Osteoblast (primary cell): ENCODE measurements around the gene INTS7. TPM values are rescaled to one million over a fixed set of nuclear protein-coding genes. Genes with fewer than 3 reads are reported as not detected.
"Not testable (repeated sequence)": the region's sequence is repeated elsewhere in the genome, so short reads cannot be mapped to it uniquely, and the experiment has no call there.

Experiments
- DNase-seq: peaks from one replicate; pipeline ENCODE4 v3.0.0; 2011; ENCODE audit warnings: low spot score, mixed read lengths; ENCODE audit not compliant: insufficient read length; ENCODE audit errors: missing footprints
- H2AFZ ChIP-seq: 2 replicates; pipeline ENCODE4 v1.6.0; 2011; ENCODE audit warnings: mild to moderate bottlenecking, low read length
- H3K27ac ChIP-seq: 2 replicates; pipeline ENCODE4 v1.5.1; 2011; ENCODE audit warnings: mild to moderate bottlenecking, low read depth, low read length, moderate library complexity
- H3K27me3 ChIP-seq: 2 replicates; pipeline ENCODE4 v1.6.0; 2012; ENCODE audit warnings: mild to moderate bottlenecking, control low read depth, inconsistent platforms, low read length, moderate library complexity; ENCODE audit not compliant: insufficient read depth
- H3K36me3 ChIP-seq: 2 replicates; pipeline ENCODE4 v1.5.1; 2011; ENCODE audit warnings: mild to moderate bottlenecking, low read length, control low read depth, moderate library complexity; ENCODE audit not compliant: insufficient read depth
- H3K4me1 ChIP-seq: 2 replicates; pipeline ENCODE4 v1.5.1; 2011; ENCODE audit warnings: mild to moderate bottlenecking, low read length, control low read depth, moderate library complexity; ENCODE audit not compliant: insufficient read depth
- H3K4me2 ChIP-seq: 2 replicates; pipeline ENCODE4 v1.6.0; 2011; ENCODE audit warnings: mild to moderate bottlenecking, low read length; ENCODE audit not compliant: insufficient read depth
- H3K4me3 ChIP-seq: fragments of 200-600 bp; sonication (generic); 3 replicates; pipeline ENCODE4 v1.5.1; 2012; ENCODE audit warnings: mild to moderate bottlenecking, low read length, inconsistent platforms; ENCODE audit not compliant: insufficient read depth
- H3K79me2 ChIP-seq: 2 replicates; pipeline ENCODE4 v1.6.0; 2012; ENCODE audit warnings: mild to moderate bottlenecking, low read length, control low read depth, inconsistent platforms; ENCODE audit not compliant: insufficient read depth
- H3K9me3 ChIP-seq: 2 replicates; pipeline ENCODE4 v1.5.1; 2011; ENCODE audit warnings: low read depth, low read length, control low read depth
- H4K20me1 ChIP-seq: 2 replicates; pipeline ENCODE4 v1.6.0; 2012; ENCODE audit warnings: mild to moderate bottlenecking, low read length, control low read depth; ENCODE audit not compliant: insufficient read depth
- total RNA-seq: library from RNA; depleted of rRNA; stranded (reverse); fragments of >200 nt; gene quantifications from 2 replicates; pipeline ENCODE4 v1.2.3, GENCODE V29; 2012
- TF ChIP-seq, protein P1 (sequence below): IDR thresholded peaks from 2 replicates; pipeline ENCODE4 v1.5.1; 2011; ENCODE audit warnings: mild to moderate bottlenecking, low read depth, low read length, moderate library complexity; ENCODE audit errors: extremely low read depth

The INTS7 gene
- total RNA-seq, 1 donor: 20.3 TPM

DNA sequence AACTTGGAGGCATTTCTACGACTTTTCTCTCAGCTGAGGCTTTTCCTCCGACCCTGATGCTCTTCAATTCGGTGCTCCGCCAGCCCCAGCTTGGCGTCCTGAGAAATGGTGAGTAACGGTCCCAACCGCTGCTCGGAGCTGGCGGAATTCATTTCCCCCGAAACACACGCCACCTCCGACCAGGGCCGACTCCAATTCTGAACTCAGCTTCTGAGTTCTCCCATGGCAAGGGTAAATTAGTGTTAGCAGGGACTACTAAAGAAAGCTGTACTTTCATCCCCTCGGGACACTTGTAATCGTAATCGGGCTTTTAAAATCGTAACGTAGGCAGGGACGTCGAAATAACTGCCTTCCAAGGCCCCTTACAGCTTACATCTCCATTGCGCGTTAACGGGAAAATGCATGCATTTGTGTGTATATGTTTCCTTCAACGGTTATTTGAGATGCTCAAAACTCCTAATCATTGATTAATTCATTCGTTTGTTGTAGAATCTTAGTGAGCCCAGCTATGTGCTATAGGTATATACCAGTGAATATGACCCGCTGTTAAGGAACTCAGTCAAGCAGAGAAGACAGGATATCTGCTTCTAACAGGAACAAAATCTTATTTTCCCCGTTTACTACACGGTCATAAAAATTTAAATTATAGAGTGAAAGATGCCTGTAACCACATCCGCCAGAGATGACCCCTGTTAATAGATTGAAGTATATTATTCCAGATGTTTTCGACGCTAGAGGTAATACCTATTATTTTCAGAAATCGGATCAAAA lies 663 bp upstream of the INTS7 start:
- peak overlapping the region; percentile 77 for H3K27ac ChIP-seq
- H2AFZ ChIP-seq: peak overlapping the region; percentile 98
- no peaks in the 10 kb centered on the region for H4K20me1 ChIP-seq
- peaks cover 75% of the 10 kb centered on the region for H3K79me2 ChIP-seq
- H3K27me3 ChIP-seq: no peaks in the 10 kb centered on the region
- TF ChIP-seq, protein P1, sequence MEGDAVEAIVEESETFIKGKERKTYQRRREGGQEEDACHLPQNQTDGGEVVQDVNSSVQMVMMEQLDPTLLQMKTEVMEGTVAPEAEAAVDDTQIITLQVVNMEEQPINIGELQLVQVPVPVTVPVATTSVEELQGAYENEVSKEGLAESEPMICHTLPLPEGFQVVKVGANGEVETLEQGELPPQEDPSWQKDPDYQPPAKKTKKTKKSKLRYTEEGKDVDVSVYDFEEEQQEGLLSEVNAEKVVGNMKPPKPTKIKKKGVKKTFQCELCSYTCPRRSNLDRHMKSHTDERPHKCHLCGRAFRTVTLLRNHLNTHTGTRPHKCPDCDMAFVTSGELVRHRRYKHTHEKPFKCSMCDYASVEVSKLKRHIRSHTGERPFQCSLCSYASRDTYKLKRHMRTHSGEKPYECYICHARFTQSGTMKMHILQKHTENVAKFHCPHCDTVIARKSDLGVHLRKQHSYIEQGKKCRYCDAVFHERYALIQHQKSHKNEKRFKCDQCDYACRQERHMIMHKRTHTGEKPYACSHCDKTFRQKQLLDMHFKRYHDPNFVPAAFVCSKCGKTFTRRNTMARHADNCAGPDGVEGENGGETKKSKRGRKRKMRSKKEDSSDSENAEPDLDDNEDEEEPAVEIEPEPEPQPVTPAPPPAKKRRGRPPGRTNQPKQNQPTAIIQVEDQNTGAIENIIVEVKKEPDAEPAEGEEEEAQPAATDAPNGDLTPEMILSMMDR: no peak
- DNase-seq: peak; percentile 55
- no peaks in the 10 kb centered on the region for H3K36me3 ChIP-seq
- H3K4me1 ChIP-seq: peaks cover 44% of the 10 kb centered on the region
- peak overlapping the region; percentile 83 for H3K4me3 ChIP-seq
- H3K4me2 ChIP-seq: peak overlapping the region; percentile 95
- H3K9me3 ChIP-seq: no peaks in the 10 kb centered on the region

DNA sequence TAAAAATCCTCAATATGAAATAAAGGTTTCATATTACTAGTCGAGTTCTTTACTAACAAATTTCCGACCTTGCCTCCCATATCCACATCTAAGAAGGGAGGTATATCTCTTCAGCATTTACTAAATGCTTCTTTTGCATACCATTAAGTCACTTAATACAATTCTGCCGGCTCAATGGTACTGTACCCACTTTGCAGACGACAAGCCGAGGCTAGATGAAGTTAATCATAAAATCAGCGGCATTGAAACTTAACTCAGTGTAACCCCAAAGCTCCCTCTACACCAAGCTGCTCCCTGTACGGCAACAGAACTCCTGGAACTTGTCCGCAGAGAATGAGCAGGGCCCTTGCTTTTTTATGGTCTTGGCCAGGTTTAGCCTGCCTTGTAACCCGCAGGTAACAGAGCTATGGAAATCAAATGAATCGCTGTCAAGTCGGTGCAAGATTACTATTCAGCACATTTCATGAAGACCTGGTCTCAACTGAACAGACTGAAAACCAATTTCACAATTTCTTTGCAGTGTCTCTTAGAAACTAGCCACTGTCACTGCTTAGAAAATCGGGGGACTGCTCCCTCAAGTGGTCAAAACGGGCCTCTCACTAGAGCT lies 738 bp downstream of the INTS7 start:
- TF ChIP-seq, protein P1: no peak
- no peaks in the 10 kb centered on the region for H3K27me3 ChIP-seq
- peak overlapping the region; percentile 95 for H3K4me2 ChIP-seq
- H4K20me1 ChIP-seq: peaks cover 6% of the 10 kb centered on the region
- H3K9me3 ChIP-seq: no peaks in the 10 kb centered on the region
- peaks cover 67% of the 10 kb centered on the region for H3K79me2 ChIP-seq
- peak overlapping the region; percentile 77 for H3K27ac ChIP-seq
- no peak for DNase-seq
- peak overlapping the region; percentile 86 for H2AFZ ChIP-seq
- peaks cover 47% of the 10 kb centered on the region for H3K4me1 ChIP-seq
- peak overlapping the region; percentile 83 for H3K4me3 ChIP-seq
- H3K36me3 ChIP-seq: no peaks in the 10 kb centered on the region

DNA sequence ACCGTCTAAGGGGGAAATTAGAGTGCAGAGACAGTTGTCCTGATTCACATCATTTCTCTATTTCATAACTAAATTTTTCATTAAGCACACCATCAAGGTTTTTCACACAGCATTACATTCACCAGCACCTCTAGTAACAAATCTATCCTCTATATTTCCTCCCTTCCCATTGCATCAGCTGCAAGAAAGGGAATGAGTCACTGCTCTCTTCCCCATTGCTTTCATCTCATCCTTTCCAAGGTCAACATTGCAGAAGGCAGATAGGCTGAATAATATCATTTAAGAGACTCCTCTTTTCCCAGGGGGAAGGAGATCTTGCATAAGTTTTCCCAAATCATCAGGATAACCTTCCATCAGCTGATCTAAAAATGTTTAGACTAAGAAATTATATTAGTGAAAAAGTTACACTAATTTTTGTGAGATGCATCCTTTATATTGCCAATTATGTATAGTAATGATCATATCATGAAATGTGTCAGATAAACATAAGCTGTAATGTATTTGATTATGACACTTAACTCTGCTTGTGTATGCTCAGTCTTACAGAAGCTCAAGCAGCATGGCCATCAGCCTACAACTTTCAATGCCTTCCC lies 4.3 kb downstream of the INTS7 start:
- H3K36me3 ChIP-seq: no peaks in the 10 kb centered on the region
- peak overlapping the region; percentile 95 for H3K27ac ChIP-seq
- H2AFZ ChIP-seq: peak overlapping the region; percentile 7

DNA sequence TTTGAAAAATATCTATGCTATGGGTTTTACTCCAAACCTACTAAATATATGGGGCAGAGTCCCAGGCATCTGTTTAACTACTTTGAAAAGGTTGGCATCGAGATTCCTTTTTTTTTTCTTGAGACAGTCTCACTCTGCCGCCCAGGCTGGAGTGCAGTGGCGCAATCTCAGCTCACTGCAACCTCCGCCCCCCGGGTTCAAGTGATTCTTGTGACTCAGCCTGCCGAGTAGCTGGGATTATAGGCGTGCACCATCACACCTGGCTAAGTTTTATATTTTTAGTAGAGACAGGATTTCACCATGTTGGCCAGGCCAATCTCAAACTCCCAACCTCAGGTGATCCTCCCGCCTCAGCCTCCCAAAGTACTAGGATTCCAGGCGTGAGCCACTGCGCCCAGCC lies 7.6 kb downstream of the INTS7 start:
- not testable (repeated sequence) for H3K27me3 ChIP-seq, H3K4me2 ChIP-seq, H3K27ac ChIP-seq, H2AFZ ChIP-seq, H3K36me3 ChIP-seq, DNase-seq, H3K9me3 ChIP-seq, H4K20me1 ChIP-seq, H3K4me3 ChIP-seq
- Histone ChIP-seq H3K79me2 (peaks cover 82% of the 10 kb centered on the region), H3K4me1 (peaks cover 31% of the 10 kb centered on the region)

More for the DNA sequence above, 4.3 kb downstream of the INTS7 start:
- Histone ChIP-seq H3K79me2 (peaks cover 69% of the 10 kb centered on the region), H4K20me1 (peaks cover 6% of the 10 kb centered on the region), H3K4me3 (peak overlapping the region; percentile 41), H3K9me3 (no peaks in the 10 kb centered on the region), H3K4me1 (peaks cover 31% of the 10 kb centered on the region), H3K4me2 (peak overlapping the region; percentile 72), H3K27me3 (no peaks in the 10 kb centered on the region)
- peak; percentile 76 for DNase-seq
- TF ChIP-seq, protein P1: no peak
